ENCODE results near the gene CLEC11A.
"Not testable (repeated sequence)": the region's sequence is repeated elsewhere in the genome, so short reads cannot be mapped to it uniquely, and the experiment has no call there.

CLEC11A gene

GRCh38 chr19:50772912-50773311, 49.7 kb downstream of the CLEC11A start:
- not testable (repeated sequence) for H3K27me3 ChIP-seq (ENCODE audit: control insufficient read depth, insufficient read depth, low read length); H3K9ac ChIP-seq (ENCODE audit: low read length); H3K9me3 ChIP-seq (ENCODE audit: control insufficient read depth, low read length); H3K36me3 ChIP-seq (ENCODE audit: control insufficient read depth, insufficient read depth, low read length); H3K4me1 ChIP-seq (ENCODE audit: control insufficient read depth, insufficient read depth, low read length); H3K4me3 ChIP-seq (ENCODE audit: low read length)

GRCh38 chr19:50773454-50773853, 50.3 kb downstream of the CLEC11A start:
- not testable (repeated sequence) for H3K9ac ChIP-seq (ENCODE audit: low read length); H3K4me1 ChIP-seq (ENCODE audit: control insufficient read depth, insufficient read depth, low read length); H3K9me3 ChIP-seq (ENCODE audit: control insufficient read depth, low read length); H3K4me3 ChIP-seq (ENCODE audit: low read length); H3K36me3 ChIP-seq (ENCODE audit: control insufficient read depth, insufficient read depth, low read length)
- H3K27me3 ChIP-seq (ENCODE audit: control insufficient read depth, insufficient read depth, low read length): peaks cover 13% of the 10 kb centered on the region

Measured in mucosa of stomach (tissue), 1 donor.